HG03045 (cell line): Measurements from ENCODE around the gene PLEKHG4.

ENCODE experiments used
- ATAC-seq: cut with Tn5 transposase; IDR thresholded peaks from one replicate; pipeline ENCODE4 v1.9.1; 2021; ENCODE audit warnings: mild to moderate bottlenecking, moderate library complexity; ENCODE audit not compliant: unreplicated experiment

PLEKHG4 gene

GRCh38 chr16:67264277-67264676, 15.1 kb upstream of the PLEKHG4 start:
- ATAC-seq, result no peak

- no peak for ATAC-seq
Measured at GRCh38 chr16:67264866-67265265, 14.5 kb upstream of the PLEKHG4 start.

DNA sequence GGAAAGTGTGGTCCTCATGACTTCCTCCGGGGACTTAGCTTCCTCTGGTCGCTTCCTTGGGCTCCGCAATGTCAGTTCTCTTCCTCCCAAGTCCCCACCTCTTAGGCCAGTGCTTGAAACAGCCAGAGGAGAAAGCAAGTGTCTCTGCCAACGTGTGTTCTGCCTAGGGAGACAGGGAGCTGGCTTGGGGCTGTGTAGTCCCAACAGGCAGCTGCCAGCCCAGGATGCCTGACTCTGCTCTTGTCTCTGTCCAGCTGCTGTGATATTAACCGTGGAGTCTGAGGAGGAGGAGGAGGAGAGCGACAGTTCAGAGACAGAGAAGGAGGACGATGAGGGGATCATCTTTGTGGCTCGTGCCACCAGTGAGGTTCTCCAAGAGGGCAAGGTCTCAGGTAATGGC, 13.5 kb upstream of the PLEKHG4 start:
- ATAC-seq, result no peak

DNA sequence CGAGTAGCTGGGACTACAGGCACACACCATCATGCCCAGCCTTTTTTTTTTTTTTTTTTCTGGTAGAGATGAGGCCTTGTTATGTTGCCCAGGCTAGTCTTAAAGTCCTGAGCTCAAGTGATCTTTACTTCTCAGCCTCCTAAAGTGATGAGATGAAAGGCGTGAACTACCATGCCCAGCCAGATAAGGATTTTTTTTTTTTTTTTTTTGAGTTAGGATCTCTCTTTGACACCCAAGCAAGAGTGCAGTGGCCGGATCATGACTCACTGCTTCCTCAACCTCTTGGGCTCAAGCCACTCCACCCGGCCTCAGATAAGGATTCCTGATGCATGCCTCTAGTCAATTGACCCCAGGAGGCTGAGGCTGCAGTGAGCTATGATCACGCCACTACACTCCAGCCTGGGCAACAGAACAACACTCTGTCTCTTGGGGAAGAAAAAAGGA, 11.2 kb upstream of the PLEKHG4 start:
- no peak for ATAC-seq

GRCh38 chr16:67269766-67270165, 9.6 kb upstream of the PLEKHG4 start:
- no peak for ATAC-seq

DNA sequence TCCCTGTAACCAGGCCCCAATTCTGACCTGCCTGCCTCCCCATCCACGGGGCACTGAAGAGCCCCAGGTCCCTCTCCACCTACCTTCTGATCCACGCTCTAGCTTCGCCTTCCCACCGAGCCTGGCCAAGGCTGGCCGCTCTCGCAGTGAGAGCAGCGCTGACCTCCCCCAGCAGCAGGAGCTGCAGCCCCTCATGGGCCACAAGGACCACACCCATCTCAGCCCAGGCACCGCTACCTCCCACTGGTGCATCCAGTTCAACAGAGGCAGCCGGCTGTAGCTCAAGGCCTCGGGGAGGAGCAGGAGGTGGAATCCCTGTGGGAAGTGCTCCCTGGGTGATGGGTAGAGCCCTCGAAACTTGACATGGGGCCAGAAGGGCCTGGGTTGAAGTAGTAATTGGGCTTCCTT, 8.4 kb upstream of the PLEKHG4 start:
- no peak for ATAC-seq

GRCh38 chr16:67271446-67271845, 7.9 kb upstream of the PLEKHG4 start:
- no peak for ATAC-seq

DNA sequence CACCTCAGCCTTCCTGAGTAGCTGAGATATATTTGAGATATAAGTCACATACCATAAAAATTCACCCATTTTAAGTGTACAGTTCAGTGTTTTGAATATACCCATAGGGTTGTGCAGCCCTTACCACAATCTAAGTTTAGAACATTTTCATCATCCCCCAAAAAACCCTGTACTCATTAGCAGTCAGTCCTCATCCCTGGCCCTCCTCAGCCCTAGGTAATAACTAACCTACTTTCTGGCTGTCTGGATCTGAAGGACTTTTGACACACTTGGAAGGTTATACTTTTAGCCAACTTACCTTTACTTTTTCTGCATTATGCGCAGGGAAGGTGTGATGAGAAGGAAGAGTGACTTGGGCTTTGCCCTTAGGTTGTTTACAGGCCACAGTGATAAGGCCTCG, 4.0 kb upstream of the PLEKHG4 start:
- no peak for ATAC-seq

DNA sequence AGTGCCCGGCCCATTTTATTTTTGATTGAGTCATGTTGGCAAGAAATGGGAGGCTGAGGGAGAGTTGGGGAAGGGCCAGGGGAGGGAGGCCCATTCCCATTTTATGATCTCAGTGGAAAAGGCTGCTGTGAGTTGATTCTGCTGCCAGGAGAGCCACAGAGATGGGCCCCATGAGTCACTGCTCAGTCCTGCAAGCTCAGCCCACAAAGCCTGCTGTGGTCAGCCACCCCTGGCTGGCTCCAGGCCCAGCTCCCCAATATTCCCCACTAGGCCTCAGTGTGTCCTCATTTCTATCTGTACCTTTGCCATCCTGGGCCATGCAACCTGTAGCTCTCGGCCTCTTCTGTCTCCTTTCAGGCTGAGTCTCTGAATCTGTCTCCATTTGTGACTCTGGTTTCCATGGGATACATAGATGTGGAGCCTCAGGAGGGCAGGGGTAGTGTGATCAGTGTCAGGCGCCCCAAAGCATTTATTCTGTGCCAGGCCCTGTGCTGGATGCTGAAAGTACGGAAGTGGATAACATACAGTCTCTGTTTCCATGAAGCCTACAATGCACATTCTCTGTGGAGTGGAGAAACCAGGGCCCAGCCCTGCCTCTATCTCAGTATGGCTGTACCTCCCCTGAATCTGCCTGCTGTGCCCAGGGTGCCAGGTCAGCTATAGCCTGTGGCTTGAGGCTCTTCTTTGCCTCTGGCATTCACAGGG, 1.9 kb upstream of the PLEKHG4 start:
- ATAC-seq, result no peak

DNA sequence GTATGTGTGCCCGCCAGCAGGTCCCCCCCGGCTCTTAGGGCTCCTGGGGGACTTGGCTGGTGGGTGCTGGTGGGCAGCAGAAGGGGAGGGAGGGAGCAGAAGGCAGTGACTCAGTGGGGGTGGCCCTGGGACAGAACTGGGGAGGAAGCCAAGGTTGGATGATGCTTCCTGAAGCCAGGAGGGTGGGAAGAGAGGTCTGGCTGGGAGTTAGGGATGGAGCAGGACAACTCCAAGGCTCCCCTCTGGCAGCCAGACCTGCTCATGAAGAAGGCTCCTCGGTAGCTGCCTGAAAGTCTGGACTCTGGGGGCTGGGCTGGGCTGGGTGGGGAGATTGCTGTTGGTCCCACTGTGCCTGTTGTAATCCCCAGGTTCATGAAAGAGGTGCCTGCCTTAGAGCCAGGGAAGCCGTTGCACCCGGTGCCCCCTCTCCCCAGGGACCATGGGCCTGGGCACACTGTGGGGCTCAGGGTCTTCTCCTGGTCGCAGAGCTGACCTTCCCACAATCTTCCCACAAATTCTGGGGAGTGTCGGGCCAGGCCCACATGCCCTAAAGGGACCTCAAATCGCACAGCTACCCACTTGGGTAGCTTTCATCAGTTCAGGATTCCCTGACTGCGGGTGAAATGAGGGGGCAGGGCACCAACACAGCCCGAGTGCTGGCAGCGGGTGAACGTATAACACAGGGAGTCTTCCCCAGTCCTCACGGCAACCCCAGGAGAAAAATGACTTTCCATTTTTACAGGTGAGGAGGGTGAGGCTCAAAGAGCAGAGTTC, 1.1 kb upstream of the PLEKHG4 start:
- no peak for ATAC-seq

DNA sequence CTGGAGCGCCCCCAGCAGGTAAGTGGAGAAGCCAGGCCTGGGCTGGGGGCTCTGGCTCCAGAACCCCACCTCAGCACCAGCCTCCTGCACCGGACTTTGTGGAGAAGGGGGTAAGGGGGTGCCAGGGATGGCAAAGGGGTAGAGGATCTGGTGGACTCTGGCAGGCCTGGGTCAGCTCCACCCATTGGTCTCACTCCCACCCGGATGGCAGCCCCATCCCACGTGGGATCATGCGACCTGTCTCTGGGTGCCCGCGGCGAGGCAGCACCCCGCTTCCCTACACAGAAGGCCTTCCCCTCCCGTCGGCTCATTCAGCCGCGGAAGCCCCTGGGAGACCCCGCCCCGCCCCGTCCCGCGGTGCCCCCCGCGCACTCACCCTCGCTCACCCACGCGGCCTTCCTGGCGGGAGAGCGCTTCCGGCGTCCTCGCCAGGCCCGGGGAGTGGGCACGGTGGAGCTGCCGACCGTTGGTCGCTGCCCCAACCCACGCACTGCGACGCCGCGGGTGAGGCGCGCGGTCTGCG, 498 bp upstream of the PLEKHG4 start:
- ATAC-seq, result peak; percentile 40

DNA sequence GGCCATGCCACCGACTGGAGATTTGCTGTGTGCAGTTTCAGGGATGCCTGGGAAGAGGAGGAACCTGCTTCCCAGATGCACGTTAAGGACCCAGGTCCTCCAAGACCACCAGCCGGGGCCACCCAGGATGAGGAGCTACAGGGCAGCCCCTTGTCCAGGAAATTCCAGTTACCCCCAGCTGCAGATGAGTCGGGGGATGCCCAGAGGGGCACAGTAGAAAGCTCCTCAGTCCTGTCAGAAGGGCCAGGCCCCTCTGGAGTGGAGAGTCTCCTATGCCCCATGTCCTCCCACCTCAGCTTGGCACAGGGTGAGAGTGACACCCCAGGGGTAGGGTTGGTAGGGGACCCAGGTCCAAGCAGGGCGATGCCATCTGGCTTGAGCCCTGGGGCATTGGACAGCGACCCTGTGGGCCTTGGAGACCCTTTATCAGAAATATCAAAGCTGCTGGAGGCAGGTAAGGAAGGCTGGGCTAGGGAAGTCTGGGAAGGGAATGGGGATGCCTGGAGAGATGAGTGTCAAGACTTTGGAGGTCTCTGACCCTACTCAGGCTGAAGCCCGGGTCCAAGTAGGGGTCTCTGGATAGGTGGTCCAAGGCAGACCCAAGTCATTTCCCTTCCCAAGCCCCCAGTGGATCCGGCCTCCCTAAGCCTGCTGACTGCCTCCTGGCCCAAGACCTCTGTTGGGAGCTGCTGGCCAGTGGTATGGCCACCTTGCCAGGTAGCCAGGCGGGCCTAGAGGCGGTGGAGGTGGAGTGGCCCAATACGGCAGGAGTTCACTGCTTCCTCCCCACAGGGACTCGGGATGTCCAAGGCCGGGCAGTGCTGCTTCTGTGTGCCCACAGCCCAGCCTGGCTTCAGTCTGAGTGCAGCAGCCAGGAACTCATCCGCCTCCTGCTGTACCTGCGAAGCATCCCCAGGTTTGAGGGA, 1.0 kb downstream of the PLEKHG4 start:
- no peak for ATAC-seq

DNA sequence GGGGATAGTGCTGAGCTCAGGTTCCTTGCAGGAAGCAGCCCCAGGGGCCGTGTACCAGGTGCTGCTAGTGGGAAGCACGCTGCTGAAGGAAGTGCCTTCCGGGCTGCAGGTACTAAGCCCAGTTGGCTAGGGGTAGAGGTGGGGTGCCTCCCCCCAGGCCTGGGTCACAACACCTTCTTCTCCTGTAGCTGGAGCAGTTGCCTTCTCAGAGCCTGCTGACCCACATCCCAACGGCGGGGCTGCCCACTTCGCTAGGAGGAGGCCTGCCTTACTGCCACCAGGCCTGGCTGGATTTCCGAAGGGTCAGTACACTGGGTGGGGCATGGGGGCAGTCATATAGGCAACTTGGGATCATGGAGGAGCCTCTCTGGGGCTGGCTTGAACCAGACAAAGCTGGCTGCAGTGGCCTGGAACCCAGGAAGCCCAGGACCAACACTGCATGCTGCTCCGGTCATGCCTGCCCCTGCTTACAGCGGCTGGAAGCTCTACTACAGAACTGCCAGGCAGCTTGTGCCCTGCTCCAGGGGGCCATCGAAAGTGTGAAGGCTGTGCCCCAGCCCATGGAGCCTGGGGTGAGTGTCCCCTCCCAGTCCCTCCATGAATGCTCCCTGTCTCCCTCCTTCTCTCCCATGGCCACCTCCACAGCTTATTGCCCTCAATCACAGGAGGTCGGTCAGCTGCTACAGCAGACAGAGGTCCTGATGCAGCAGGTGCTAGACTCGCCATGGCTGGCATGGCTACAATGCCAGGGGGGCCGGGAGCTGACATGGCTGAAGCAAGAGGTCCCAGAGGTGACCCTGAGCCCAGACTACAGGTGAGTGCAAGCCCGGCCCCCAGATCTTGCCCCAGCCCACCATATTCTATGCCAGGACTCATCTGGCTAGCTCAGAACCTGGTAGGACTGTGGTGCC, 2.5 kb downstream of the PLEKHG4 start:
- no peak for ATAC-seq

GRCh38 chr16:67282447-67282805, 3.1 kb downstream of the PLEKHG4 start:
- no peak for ATAC-seq

DNA sequence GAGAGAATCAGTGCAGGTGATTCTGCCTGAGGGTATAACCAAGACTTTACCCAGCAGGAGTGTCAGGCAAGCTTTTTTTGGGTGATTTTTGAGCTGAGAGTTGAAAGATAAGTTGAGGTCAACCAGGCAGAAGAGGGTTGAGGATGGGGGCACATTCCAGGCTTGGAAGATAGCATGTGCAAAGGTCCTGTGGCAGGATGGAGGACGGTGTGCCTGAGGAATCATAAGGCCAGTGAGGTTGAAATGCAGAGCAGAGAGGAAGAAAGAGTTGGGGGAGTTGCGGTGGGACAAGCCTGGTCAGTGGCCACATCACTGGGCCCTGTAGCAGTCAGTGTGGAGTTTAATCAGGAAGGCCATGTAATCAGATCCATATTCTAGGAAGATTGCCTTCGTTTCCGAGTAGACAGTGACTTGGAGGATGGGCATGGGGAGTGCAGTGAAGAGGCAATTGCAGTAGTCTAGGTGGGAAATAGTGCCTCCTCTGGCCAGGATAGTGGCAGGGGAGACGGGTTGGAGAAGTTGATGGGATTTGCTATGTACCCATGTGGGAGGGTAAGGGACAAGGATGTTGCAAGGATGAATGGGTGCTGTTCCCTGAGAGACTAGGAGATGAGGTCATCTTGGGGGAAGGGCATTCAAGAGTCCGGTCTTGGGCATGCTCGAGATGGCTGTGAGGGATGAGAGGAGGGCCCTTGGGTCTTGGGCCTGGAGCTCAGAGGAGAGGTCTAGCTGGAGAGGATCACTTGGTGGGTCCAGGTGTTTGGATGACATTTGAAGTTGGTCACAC, 3.9 kb downstream of the PLEKHG4 start:
- ATAC-seq, result no peak

DNA sequence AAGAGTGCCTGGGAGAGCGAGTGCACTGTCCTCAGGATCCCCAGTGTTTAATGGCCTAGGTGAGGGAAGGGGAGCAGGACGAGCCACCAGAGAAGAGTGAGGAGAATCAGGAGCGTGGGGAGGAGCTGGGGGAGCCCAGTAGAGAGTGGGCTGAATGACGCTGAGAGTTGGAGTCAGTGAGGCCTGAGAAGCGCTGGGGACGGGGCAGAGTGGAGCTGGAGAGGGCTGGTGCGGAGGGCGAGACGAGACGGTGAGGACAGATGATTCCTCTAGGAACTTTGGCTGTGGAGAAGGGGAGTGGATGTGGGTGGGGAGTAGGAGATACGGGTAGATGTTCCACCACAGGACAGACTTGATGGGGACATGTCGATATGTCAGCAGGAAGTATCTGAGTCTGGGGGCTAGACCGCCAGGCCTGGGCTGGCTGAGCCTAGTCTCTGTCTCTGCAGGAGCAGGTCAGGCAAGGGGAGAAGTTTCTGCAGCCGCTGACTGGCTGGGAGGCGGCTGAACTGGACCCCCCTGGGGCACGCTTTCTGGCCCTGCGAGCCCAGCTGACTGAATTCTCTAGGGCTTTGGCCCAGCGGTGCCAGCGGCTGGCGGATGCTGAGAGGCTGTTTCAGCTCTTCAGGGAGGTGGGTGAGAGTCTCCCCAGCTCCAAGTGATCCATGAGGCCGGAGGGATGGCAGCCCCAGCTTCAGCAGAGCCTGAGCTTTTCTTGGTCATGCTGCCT, 4.7 kb downstream of the PLEKHG4 start:
- no peak for ATAC-seq

GRCh38 chr16:67284699-67285646, 5.6 kb downstream of the PLEKHG4 start:
- no peak for ATAC-seq
